Measurements from ENCODE around the gene FADS3.

- no peak for TF ChIP-seq EP300 (IDR thresholded peaks at IDR 0.05; ENCODE audit: low read length)
- no peak for TF ChIP-seq TFE3 (CRISPR knock-in tag; IDR thresholded peaks at IDR 0.05)
- TF ChIP-seq CTCF (IDR thresholded peaks at IDR 0.05 in 2 of 3, conservative IDR thresholded peaks at IDR 0.05 in 1 of 3; ENCODE audit: insufficient read depth in 2 of 3, low read depth in 1 of 3, low read length in 3 of 3) = no peak
- no peak for TF ChIP-seq RBBP5 (IDR thresholded peaks at IDR 0.05; ENCODE audit: borderline replicate concordance, insufficient read depth, low read length, poor library complexity, severe bottlenecking)
- TF ChIP-seq NCOR1 (IDR thresholded peaks at IDR 0.05) = no peak
These were observed 22.0 kb downstream of the FADS3 start for GRCh38 chr11:61869429-61869707.

Measured in K562 (cell line).